ENCODE results near the gene ZKSCAN1. TPM values are rescaled to one million over a fixed set of nuclear protein-coding genes. Genes with fewer than 3 reads are reported as not detected.

Gene ZKSCAN1
- polyA plus RNA-seq, 3 donors = 10.4 to 24.3 (median 10.7) TPM

DNA sequence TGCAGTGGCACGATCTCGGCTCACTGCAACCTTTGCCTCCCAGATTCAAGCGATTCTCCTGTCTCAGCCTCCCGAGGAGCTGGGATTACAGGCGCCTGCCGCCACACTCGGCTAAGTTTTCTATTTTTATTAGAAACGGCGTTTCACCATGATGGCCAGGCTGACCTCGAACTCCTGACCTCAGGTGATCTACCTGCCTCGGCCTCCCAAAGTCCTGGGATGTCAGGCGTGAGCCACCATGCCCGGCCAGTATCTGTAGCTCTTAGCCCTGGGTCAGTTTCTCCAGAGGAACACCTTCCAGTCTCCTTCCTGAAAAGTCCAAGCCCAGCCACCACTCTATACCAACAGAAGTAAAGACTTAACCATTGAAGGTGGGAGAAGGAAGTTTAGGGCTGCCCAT, 15.2 kb upstream of the ZKSCAN1 start:
- peaks cover 14% of the 10 kb centered on the region for H3K4me1 Mint-ChIP-seq
- peaks cover 0 to 4% (median 0%) of the 10 kb centered on the region in 7 donors for H3K9me3 Mint-ChIP-seq
- Histone ChIP-seq H3K27ac (ENCODE audit: low read depth in 1 of 2, low read length in 2 of 2) (no peak overlapping the region), H2AFZ (ENCODE audit: insufficient read depth, low read depth, low read length, poor library complexity, severe bottlenecking) (no peak overlapping the region), H3K4me3 (replicated peaks in 1 of 3; ENCODE audit: low read depth in 2 of 3, low read length in 3 of 3) (no peak overlapping the region), H3K9me3 (replicated peaks in 1 of 2; ENCODE audit: control insufficient read depth in 1 of 2, insufficient read depth in 1 of 2, low read length in 2 of 2) (no peaks in the 10 kb centered on the region), H3K36me3 (replicated peaks in 1 of 2; ENCODE audit: control insufficient read depth in 1 of 2, insufficient read depth in 2 of 2, low read length in 2 of 2) (no peaks in the 10 kb centered on the region), H3K9ac (ENCODE audit: insufficient read depth, low read length, poor library complexity, severe bottlenecking) (no peak overlapping the region), H4K20me1 (ENCODE audit: insufficient read depth, low read length) (no peaks in the 10 kb centered on the region), H3K27me3 (ENCODE audit: control insufficient read depth in 2 of 2, insufficient read depth in 2 of 2, low read length in 2 of 2) (no peaks in the 10 kb centered on the region), H3K4me1 (ENCODE audit: control insufficient read depth in 1 of 2, insufficient read depth in 2 of 2, low read length in 2 of 2) (peaks cover 14 to 17% of the 10 kb centered on the region in 2 donors), H3K4me2 (replicated peaks; ENCODE audit: extremely low read depth, low read length, poor library complexity, severe bottlenecking) (no peak overlapping the region), H3K79me2 (ENCODE audit: insufficient read depth, low read length) (no peaks in the 10 kb centered on the region)
- H3K27me3 Mint-ChIP-seq (ENCODE audit: low read depth in 3 of 3) = peaks cover 1 to 6% (median 3%) of the 10 kb centered on the region in 3 donors
- no peak overlapping the region for H3K27ac Mint-ChIP-seq
- 99% methylated on average over 11 of the region's 13 CpGs for WGBS (ENCODE audit: insufficient coverage)
- no peak for DNase-seq
- H3K36me3 Mint-ChIP-seq = no peaks in the 10 kb centered on the region
- H3K4me3 Mint-ChIP-seq = no peak overlapping the region
- TF ChIP-seq, protein P1, sequence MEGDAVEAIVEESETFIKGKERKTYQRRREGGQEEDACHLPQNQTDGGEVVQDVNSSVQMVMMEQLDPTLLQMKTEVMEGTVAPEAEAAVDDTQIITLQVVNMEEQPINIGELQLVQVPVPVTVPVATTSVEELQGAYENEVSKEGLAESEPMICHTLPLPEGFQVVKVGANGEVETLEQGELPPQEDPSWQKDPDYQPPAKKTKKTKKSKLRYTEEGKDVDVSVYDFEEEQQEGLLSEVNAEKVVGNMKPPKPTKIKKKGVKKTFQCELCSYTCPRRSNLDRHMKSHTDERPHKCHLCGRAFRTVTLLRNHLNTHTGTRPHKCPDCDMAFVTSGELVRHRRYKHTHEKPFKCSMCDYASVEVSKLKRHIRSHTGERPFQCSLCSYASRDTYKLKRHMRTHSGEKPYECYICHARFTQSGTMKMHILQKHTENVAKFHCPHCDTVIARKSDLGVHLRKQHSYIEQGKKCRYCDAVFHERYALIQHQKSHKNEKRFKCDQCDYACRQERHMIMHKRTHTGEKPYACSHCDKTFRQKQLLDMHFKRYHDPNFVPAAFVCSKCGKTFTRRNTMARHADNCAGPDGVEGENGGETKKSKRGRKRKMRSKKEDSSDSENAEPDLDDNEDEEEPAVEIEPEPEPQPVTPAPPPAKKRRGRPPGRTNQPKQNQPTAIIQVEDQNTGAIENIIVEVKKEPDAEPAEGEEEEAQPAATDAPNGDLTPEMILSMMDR (IDR thresholded peaks at IDR 0.05) = no peak
- intact Hi-C loops (cut with micrococcal nuclease) = no loop called here

- intact Hi-C loops (cut with micrococcal nuclease) = no loop called here
- DNase-seq = no peak
- H3K9me3 ChIP-seq (replicated peaks in 1 of 2; ENCODE audit: control insufficient read depth in 1 of 2, insufficient read depth in 1 of 2, low read length in 2 of 2) = no peaks in the 10 kb centered on the region
- H3K4me1 ChIP-seq (ENCODE audit: control insufficient read depth in 1 of 2, insufficient read depth in 2 of 2, low read length in 2 of 2) = peaks cover 0 to 2% of the 10 kb centered on the region in 2 donors
- Mint-ChIP-seq H3K4me3 (no peak overlapping the region), H3K36me3 (no peaks in the 10 kb centered on the region), H3K9me3 (no peaks in the 10 kb centered on the region), H3K27me3 (ENCODE audit: low read depth in 3 of 3) (peaks cover 0 to 5% (median 1%) of the 10 kb centered on the region in 3 donors), H3K4me1 (peaks cover 8% of the 10 kb centered on the region), H3K27ac (no peak overlapping the region)
- WGBS (ENCODE audit: insufficient coverage) = 0% methylated on average over 2 of the region's 14 CpGs
- H3K36me3 ChIP-seq (replicated peaks in 1 of 2; ENCODE audit: control insufficient read depth in 1 of 2, insufficient read depth in 2 of 2, low read length in 2 of 2) = no peaks in the 10 kb centered on the region
- no peak overlapping the region for H3K4me2 ChIP-seq (replicated peaks; ENCODE audit: extremely low read depth, low read length, poor library complexity, severe bottlenecking)
- no peak overlapping the region for H2AFZ ChIP-seq (ENCODE audit: insufficient read depth, low read depth, low read length, poor library complexity, severe bottlenecking)
- H3K27me3 ChIP-seq (ENCODE audit: control insufficient read depth in 2 of 2, insufficient read depth in 2 of 2, low read length in 2 of 2) = no peaks in the 10 kb centered on the region
- no peak overlapping the region for H3K27ac ChIP-seq (ENCODE audit: low read depth in 1 of 2, low read length in 2 of 2)
- H3K79me2 ChIP-seq (ENCODE audit: insufficient read depth, low read length) = no peaks in the 10 kb centered on the region
- no peaks in the 10 kb centered on the region for H4K20me1 ChIP-seq (ENCODE audit: insufficient read depth, low read length)
- TF ChIP-seq, protein P1 (IDR thresholded peaks at IDR 0.05) = no peak
- no peak overlapping the region for H3K4me3 ChIP-seq (replicated peaks in 1 of 3; ENCODE audit: low read depth in 2 of 3, low read length in 3 of 3)
- no peak overlapping the region for H3K9ac ChIP-seq (ENCODE audit: insufficient read depth, low read length, poor library complexity, severe bottlenecking)
Observed at GRCh38 chr7:100003711-100004661, 11.4 kb upstream of the ZKSCAN1 start.
